Body of pancreas (tissue), 4 donors: Measurements from ENCODE around the gene TLCD3B.

Source experiments
- CTCF ChIP-seq, 7 experiments: fragments of 450-650 bp in 4 of 7; fragments of 200-600 bp in 3 of 7; sonication (generic) in 3 of 7; IDR thresholded peaks; one replicate each; pipeline ENCODE4 v1.5.1; 2016 to 2019; ENCODE audit warnings: antibody characterized with exemption in 7 of 7
- POLR2A ChIP-seq, 3 donors: fragments of 450-650 bp; IDR thresholded peaks; one replicate each; pipeline ENCODE4 v1.6.1; 2016; ENCODE audit warnings: antibody characterized with exemption in 3 of 3, mild to moderate bottlenecking in 2 of 3

- no peak for TF ChIP-seq CTCF (IDR thresholded peaks at IDR 0.05)
- no peak for TF ChIP-seq POLR2A (IDR thresholded peaks at IDR 0.05)
Observed at GRCh38 chr16:30031477-30031918, 427 bp upstream of the TLCD3B start.
